Fibroblast of lung (primary cell): Measurements from ENCODE around the gene ZCCHC4. TPM values are rescaled to one million over a fixed set of nuclear protein-coding genes. Genes with fewer than 3 reads are reported as not detected.
A peak's percentile ranks its signal among the peaks of the same experiment; 100 is the strongest.

Experiments
- DNase-seq, 2 donors: peaks; one replicate each; pipeline versions ENCODE4 v3.0.0 to v3.0.0-alpha.2; 2010; ENCODE audit warnings: low read depth in 2 of 2
- H2AFZ ChIP-seq: 2 replicates; pipeline ENCODE4 v1.5.1; 2012; ENCODE audit warnings: low read length, control low read depth, inconsistent platforms
- H3K27ac ChIP-seq: 2 replicates; pipeline ENCODE4 v1.5.1; 2011; ENCODE audit warnings: low read length, control low read depth; ENCODE audit not compliant: insufficient read depth
- H3K27me3 ChIP-seq: 2 replicates; pipeline ENCODE4 v1.5.1; 2011; ENCODE audit warnings: mild to moderate bottlenecking, low read length; ENCODE audit not compliant: control insufficient read depth, insufficient read depth
- H3K36me3 ChIP-seq: 2 replicates; pipeline ENCODE4 v1.5.1; 2011; ENCODE audit warnings: low read length; ENCODE audit not compliant: control insufficient read depth, insufficient read depth
- H3K4me1 ChIP-seq: 2 replicates; pipeline ENCODE4 v1.5.1; 2011; ENCODE audit warnings: low read length; ENCODE audit not compliant: control insufficient read depth, insufficient read depth; ENCODE audit errors: extremely low read depth
- H3K4me2 ChIP-seq: 2 replicates; pipeline ENCODE4 v1.5.1; 2011; ENCODE audit warnings: low read length, control low read depth; ENCODE audit not compliant: insufficient read depth; ENCODE audit errors: extremely low read depth
- H3K4me3 ChIP-seq, 4 experiments: fragments of 200-600 bp in 1 of 4; sonication (generic) in 1 of 4; replicated peaks in 1 of 4; 2 replicates each; pipeline ENCODE4 v1.5.1; 2011 to 2016; ENCODE audit warnings: low read length in 4 of 4, low read depth in 3 of 4, mild to moderate bottlenecking in 3 of 4, control low read depth in 2 of 4, inconsistent platforms in 1 of 4, mixed read lengths in 1 of 4; ENCODE audit not compliant: insufficient read depth in 1 of 4; ENCODE audit errors: control extremely low read depth in 1 of 4
- H3K79me2 ChIP-seq: 2 replicates; pipeline ENCODE4 v1.5.1; 2012; ENCODE audit warnings: mild to moderate bottlenecking, low read length, inconsistent platforms; ENCODE audit not compliant: control insufficient read depth, insufficient read depth
- H3K9ac ChIP-seq: 2 replicates; pipeline ENCODE4 v1.5.1; 2011; ENCODE audit warnings: mild to moderate bottlenecking, low read length, control low read depth; ENCODE audit not compliant: insufficient read depth
- H3K9me3 ChIP-seq: 2 replicates; pipeline ENCODE4 v1.5.1; 2012; ENCODE audit warnings: low read depth, low read length; ENCODE audit not compliant: control insufficient read depth, insufficient read depth
- H4K20me1 ChIP-seq: 2 replicates; pipeline ENCODE4 v1.5.1; 2011; ENCODE audit warnings: low read length; ENCODE audit not compliant: control insufficient read depth, insufficient read depth; ENCODE audit errors: extremely low read depth
- CTCF ChIP-seq, 2 donors: IDR thresholded peaks in 1 of 2; conservative IDR thresholded peaks in 1 of 2; 1 replicate in 1 of 2; 2 replicates in 1 of 2; pipeline ENCODE4 v1.5.1; 2011 to 2012; ENCODE audit warnings: low read length in 2 of 2, control low read depth in 1 of 2, inconsistent platforms in 1 of 2, low read depth in 1 of 2, mild to moderate bottlenecking in 1 of 2
- EZH2 ChIP-seq: IDR thresholded peaks from 2 replicates; pipeline ENCODE4 v1.5.1; 2012; ENCODE audit warnings: low read length, control low read depth, mild to moderate bottlenecking; ENCODE audit errors: missing control alignments
- polyA minus RNA-seq: library from RNA; depleted of rRNA, polyadenylated mRNA; stranded (reverse); fragments of >200 nt; gene quantifications from 2 replicates; pipeline ENCODE4 v1.2.3, GENCODE V29; 2011; ENCODE audit warnings: low replicate concordance
- polyA plus RNA-seq, 2 donors: library from polyadenylated mRNA; depleted of rRNA in 1 of 2; stranded (reverse) in 1 of 2; unstranded in 1 of 2; fragments of >200 nt; gene quantifications; 2 replicates each; pipeline ENCODE4 v1.2.1, GENCODE V29; 2011 to 2012; ENCODE audit warnings: missing spikeins in 1 of 2
- total RNA-seq: library from RNA; depleted of rRNA; stranded (reverse); fragments of >200 nt; gene quantifications from 2 replicates; pipeline ENCODE4 v1.2.1, GENCODE V29; 2014

ZCCHC4 gene
- total RNA-seq (13.6 and 15.5 TPM in 2 replicates), polyA plus RNA-seq (9.0 and 15.6 TPM in 2 replicates), polyA minus RNA-seq (1.5 and 5.4 TPM in 2 replicates)
- 4.9 and 7.2 TPM in 2 replicates for polyA plus RNA-seq (2012)

- Histone ChIP-seq H3K9me3 (no peaks in the 10 kb centered on the region), H4K20me1 (no peaks in the 10 kb centered on the region), H3K4me3 (peak within 1 kb of the TSS; percentile 72 to 99 (median 90)), H3K9ac (peak within 1 kb of the TSS; percentile 94), H3K4me2 (peak within 1 kb of the TSS; percentile 99), H3K36me3 (no peaks in the 10 kb centered on the region), H3K27ac (peak within 1 kb of the TSS; percentile 82), H3K4me1 (peaks cover 7% of the 10 kb centered on the region), H2AFZ (peak within 1 kb of the TSS; percentile 98), H3K27me3 (no peaks in the 10 kb centered on the region), H3K79me2 (peaks cover 3% of the 10 kb centered on the region)
- peak; percentile 89 to 93 for DNase-seq
- TF ChIP-seq CTCF (conservative IDR thresholded peaks at IDR 0.05 in 1 of 2, IDR thresholded peaks at IDR 0.05 in 1 of 2; ENCODE audit: low read depth in 1 of 2, low read length in 2 of 2) (peak; percentile 91 to 98), EZH2 (no peak)
Observed at GRCh38 chr4:25312496-25313200, at the start of gene ZCCHC4. ZCCHC4 (plus strand) TSS chr4:25312774; CDS start chr4:25312810, 36 bp downstream.

GRCh38 chr4:25271866-25272265, 40.7 kb upstream of the ZCCHC4 start:
- Histone ChIP-seq H3K36me3 (no peaks in the 10 kb centered on the region), H3K79me2 (no peaks in the 10 kb centered on the region), H3K4me2 (no peak overlapping the region), H3K27ac (no peak overlapping the region), H3K27me3 (no peaks in the 10 kb centered on the region), H4K20me1 (no peaks in the 10 kb centered on the region), H3K4me1 (no peaks in the 10 kb centered on the region), H3K9me3 (no peaks in the 10 kb centered on the region), H2AFZ (no peak overlapping the region), H3K4me3 (no peak overlapping the region), H3K9ac (no peak overlapping the region)
- no peak for DNase-seq
- TF ChIP-seq EZH2 (no peak), CTCF (conservative IDR thresholded peaks at IDR 0.05 in 1 of 2, IDR thresholded peaks at IDR 0.05 in 1 of 2; ENCODE audit: low read depth in 1 of 2, low read length in 2 of 2) (no peak)

GRCh38 chr4:25280210-25280609, 32.4 kb upstream of the ZCCHC4 start:
- H3K9ac ChIP-seq = no peak overlapping the region
- H3K4me2 ChIP-seq = no peak overlapping the region
- H3K9me3 ChIP-seq = no peaks in the 10 kb centered on the region
- H3K79me2 ChIP-seq = no peaks in the 10 kb centered on the region
- no peak for TF ChIP-seq CTCF (conservative IDR thresholded peaks at IDR 0.05 in 1 of 2, IDR thresholded peaks at IDR 0.05 in 1 of 2; ENCODE audit: low read depth in 1 of 2, low read length in 2 of 2)
- TF ChIP-seq EZH2 = no peak
- H3K27me3 ChIP-seq = no peaks in the 10 kb centered on the region
- no peak overlapping the region for H3K27ac ChIP-seq
- no peak overlapping the region for H2AFZ ChIP-seq
- no peak overlapping the region for H3K4me3 ChIP-seq
- no peaks in the 10 kb centered on the region for H3K36me3 ChIP-seq
- H4K20me1 ChIP-seq = no peaks in the 10 kb centered on the region
- H3K4me1 ChIP-seq = no peaks in the 10 kb centered on the region
- DNase-seq = no peak
